ENCODE data around the gene BTN1A1.
A peak's percentile ranks its signal among the peaks of the same experiment; 100 is the strongest.
"Not testable (repeated sequence)": the region's sequence is repeated elsewhere in the genome, so short reads cannot be mapped to it uniquely, and the experiment has no call there.

Gene BTN1A1

GRCh38 chr6:26534681-26535465, 34.8 kb downstream of the BTN1A1 start:
- no peaks in the 10 kb centered on the region for H3K27me3 ChIP-seq (ENCODE audit: control insufficient read depth, insufficient read depth, low read length)
- no peak overlapping the region for H3K9ac ChIP-seq (ENCODE audit: low read depth, low read length)
- H3K36me3 ChIP-seq (ENCODE audit: control insufficient read depth, insufficient read depth, low read length): no peaks in the 10 kb centered on the region
- no peak overlapping the region for H3K4me3 ChIP-seq (ENCODE audit: low read depth, low read length)
- H3K4me1 ChIP-seq (ENCODE audit: control insufficient read depth, insufficient read depth, low read length): peaks cover 3% of the 10 kb centered on the region
- H3K9me3 ChIP-seq (ENCODE audit: control insufficient read depth, insufficient read depth, low read length): no peaks in the 10 kb centered on the region

DNA sequence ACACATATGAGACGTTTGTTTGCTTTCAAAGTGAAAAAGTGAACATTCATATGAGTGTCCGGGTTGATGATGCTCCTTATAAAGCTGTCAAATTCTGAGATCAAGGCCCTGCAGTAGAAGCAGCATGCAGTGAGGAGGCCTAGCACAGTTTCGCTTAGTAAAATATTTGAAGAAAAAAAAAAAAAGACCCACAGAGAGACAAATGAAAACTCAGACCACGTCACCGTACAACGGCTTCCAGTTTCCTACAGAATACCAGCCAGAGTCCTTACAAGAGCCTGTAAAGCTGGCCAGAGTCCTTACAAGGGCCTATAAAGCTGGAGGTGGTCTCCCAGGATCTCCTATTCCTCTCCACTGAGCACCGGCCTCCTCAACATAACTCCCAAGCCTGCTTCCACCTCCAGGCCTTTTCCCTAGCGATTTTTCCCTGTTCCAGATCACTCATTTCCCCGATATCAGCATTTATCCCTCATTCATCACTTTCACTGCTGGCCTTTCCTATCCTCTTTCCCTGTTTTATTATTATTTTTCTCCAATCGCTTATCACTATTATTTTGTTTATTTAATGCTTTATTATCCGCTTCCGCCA, 36.6 kb downstream of the BTN1A1 start:
- Histone ChIP-seq H3K27me3 (ENCODE audit: control insufficient read depth, insufficient read depth, low read length) (no peaks in the 10 kb centered on the region), H3K4me3 (ENCODE audit: low read depth, low read length) (peak overlapping the region; percentile 71), H3K9ac (ENCODE audit: low read depth, low read length) (peak overlapping the region; percentile 42), H3K9me3 (ENCODE audit: control insufficient read depth, insufficient read depth, low read length) (no peaks in the 10 kb centered on the region), H3K4me1 (ENCODE audit: control insufficient read depth, insufficient read depth, low read length) (peaks cover 6% of the 10 kb centered on the region), H3K36me3 (ENCODE audit: control insufficient read depth, insufficient read depth, low read length) (no peaks in the 10 kb centered on the region)

- no peaks in the 10 kb centered on the region for H3K36me3 ChIP-seq (ENCODE audit: control insufficient read depth, insufficient read depth, low read length)
- no peaks in the 10 kb centered on the region for H3K9me3 ChIP-seq (ENCODE audit: control insufficient read depth, insufficient read depth, low read length)
- peak overlapping the region; percentile 71 for H3K4me3 ChIP-seq (ENCODE audit: low read depth, low read length)
- peak overlapping the region; percentile 84 for H3K9ac ChIP-seq (ENCODE audit: low read depth, low read length)
- no peaks in the 10 kb centered on the region for H3K27me3 ChIP-seq (ENCODE audit: control insufficient read depth, insufficient read depth, low read length)
- peaks cover 6% of the 10 kb centered on the region for H3K4me1 ChIP-seq (ENCODE audit: control insufficient read depth, insufficient read depth, low read length)
These were observed 37.2 kb downstream of the BTN1A1 start for GRCh38 chr6:26537160-26537845.

- Histone ChIP-seq H3K4me3 (ENCODE audit: low read depth, low read length) (peak within 1 kb of the TSS; percentile 71), H3K9ac (ENCODE audit: low read depth, low read length) (peak within 1 kb of the TSS; percentile 91), H3K4me1 (ENCODE audit: control insufficient read depth, insufficient read depth, low read length) (peaks cover 6% of the 10 kb centered on the region), H3K9me3 (ENCODE audit: control insufficient read depth, insufficient read depth, low read length) (no peaks in the 10 kb centered on the region), H3K27me3 (ENCODE audit: control insufficient read depth, insufficient read depth, low read length) (no peaks in the 10 kb centered on the region), H3K36me3 (ENCODE audit: control insufficient read depth, insufficient read depth, low read length) (no peaks in the 10 kb centered on the region)
These were observed 37.9 kb downstream of the BTN1A1 start, which contains the start of gene HMGN4 for GRCh38 chr6:26537846-26538571. HMGN4 (plus strand) TSS chr6:26538366; CDS start chr6:26545207, 6,841 bp downstream.

DNA sequence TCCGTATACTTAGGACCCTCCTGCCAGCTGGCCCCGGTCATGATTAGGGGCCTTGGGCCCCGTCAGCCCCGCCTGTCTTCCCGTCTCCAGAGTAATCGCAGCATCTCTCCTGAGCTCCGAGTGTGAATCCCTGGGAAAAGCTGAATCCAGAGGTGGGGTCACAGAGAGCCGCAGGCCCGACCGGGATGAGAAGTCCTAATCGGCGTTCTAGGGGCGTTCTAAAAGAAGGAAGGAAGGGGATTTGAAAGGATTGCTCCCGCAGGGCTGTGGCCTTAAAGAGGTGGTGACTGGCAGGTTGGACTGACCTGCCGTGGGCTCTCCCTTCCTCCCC, 38.4 kb downstream of the BTN1A1 start:
- Histone ChIP-seq H3K9me3 (ENCODE audit: control insufficient read depth, insufficient read depth, low read length) (no peaks in the 10 kb centered on the region), H3K4me3 (ENCODE audit: low read depth, low read length) (peak overlapping the region; percentile 71), H3K36me3 (ENCODE audit: control insufficient read depth, insufficient read depth, low read length) (no peaks in the 10 kb centered on the region), H3K4me1 (ENCODE audit: control insufficient read depth, insufficient read depth, low read length) (peaks cover 6% of the 10 kb centered on the region), H3K9ac (ENCODE audit: low read depth, low read length) (peak overlapping the region; percentile 91), H3K27me3 (ENCODE audit: control insufficient read depth, insufficient read depth, low read length) (no peaks in the 10 kb centered on the region)

DNA sequence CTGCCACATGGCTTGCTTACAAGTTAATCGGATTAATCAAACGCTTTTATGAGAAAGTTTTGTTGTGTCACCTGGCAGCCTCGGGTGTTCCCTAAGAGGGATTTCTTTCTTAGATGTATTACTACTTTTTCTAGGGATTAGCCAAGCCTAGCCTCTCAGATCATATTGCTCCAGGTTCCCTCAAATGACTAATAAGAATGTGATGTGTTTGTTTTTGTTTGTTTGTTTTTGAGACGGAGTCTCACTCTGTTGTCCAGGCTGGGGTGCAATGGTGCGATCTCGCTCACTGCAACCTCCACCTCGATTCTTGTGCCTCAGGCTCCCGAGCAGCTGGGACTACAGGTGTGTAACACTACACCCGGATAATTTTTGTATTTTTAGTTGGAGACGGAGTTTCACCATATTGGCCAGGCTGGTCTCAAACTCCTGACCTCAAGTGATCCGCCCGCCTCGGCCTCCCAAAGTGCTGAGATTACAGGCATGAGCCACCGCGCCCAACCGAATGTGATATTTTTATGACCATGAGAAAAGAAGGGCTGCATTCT, 39.0 kb downstream of the BTN1A1 start:
- Histone ChIP-seq H3K9ac (ENCODE audit: low read depth, low read length) (peak overlapping the region; percentile 91), H3K9me3 (ENCODE audit: control insufficient read depth, insufficient read depth, low read length) (no peaks in the 10 kb centered on the region), H3K4me3 (ENCODE audit: low read depth, low read length) (peak overlapping the region; percentile 71), H3K27me3 (ENCODE audit: control insufficient read depth, insufficient read depth, low read length) (no peaks in the 10 kb centered on the region), H3K4me1 (ENCODE audit: control insufficient read depth, insufficient read depth, low read length) (peaks cover 6% of the 10 kb centered on the region), H3K36me3 (ENCODE audit: control insufficient read depth, insufficient read depth, low read length) (no peaks in the 10 kb centered on the region)

GRCh38 chr6:26541579-26541978, 41.5 kb downstream of the BTN1A1 start:
- Histone ChIP-seq H3K9me3 (ENCODE audit: control insufficient read depth, insufficient read depth, low read length) (no peaks in the 10 kb centered on the region), H3K9ac (ENCODE audit: low read depth, low read length) (no peak overlapping the region), H3K4me3 (ENCODE audit: low read depth, low read length) (no peak overlapping the region), H3K36me3 (ENCODE audit: control insufficient read depth, insufficient read depth, low read length) (no peaks in the 10 kb centered on the region), H3K27me3 (ENCODE audit: control insufficient read depth, insufficient read depth, low read length) (no peaks in the 10 kb centered on the region), H3K4me1 (ENCODE audit: control insufficient read depth, insufficient read depth, low read length) (peaks cover 6% of the 10 kb centered on the region)

- H3K4me3 ChIP-seq (ENCODE audit: low read depth, low read length): no peak overlapping the region
- H3K36me3 ChIP-seq (ENCODE audit: control insufficient read depth, insufficient read depth, low read length): no peaks in the 10 kb centered on the region
- H3K9me3 ChIP-seq (ENCODE audit: control insufficient read depth, insufficient read depth, low read length): no peaks in the 10 kb centered on the region
- no peak overlapping the region for H3K9ac ChIP-seq (ENCODE audit: low read depth, low read length)
- no peaks in the 10 kb centered on the region for H3K27me3 ChIP-seq (ENCODE audit: control insufficient read depth, insufficient read depth, low read length)
- peaks cover 6% of the 10 kb centered on the region for H3K4me1 ChIP-seq (ENCODE audit: control insufficient read depth, insufficient read depth, low read length)
These were observed 43.9 kb downstream of the BTN1A1 start for GRCh38 chr6:26543953-26544352.

DNA sequence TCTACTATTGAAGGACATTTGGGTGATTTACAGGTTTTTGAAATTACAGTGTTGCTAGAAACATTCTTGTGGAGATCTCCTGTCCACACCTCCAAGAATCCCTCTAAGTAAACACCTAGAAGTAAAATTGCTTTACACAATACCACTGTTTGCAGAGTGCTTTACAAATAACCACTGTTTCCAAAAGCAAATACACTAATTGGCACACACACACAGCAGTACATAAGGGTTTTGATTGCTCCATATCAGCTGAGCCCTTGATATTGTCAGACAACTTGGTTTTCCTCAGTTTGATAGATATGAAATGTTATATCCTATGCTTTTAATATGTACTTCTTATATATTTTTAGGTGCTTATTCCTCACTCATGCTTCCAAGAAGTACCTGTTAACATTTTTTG, 44.4 kb downstream of the BTN1A1 start:
- Histone ChIP-seq H3K4me1 (ENCODE audit: control insufficient read depth, insufficient read depth, low read length) (peaks cover 6% of the 10 kb centered on the region), H3K36me3 (ENCODE audit: control insufficient read depth, insufficient read depth, low read length) (no peaks in the 10 kb centered on the region)

GRCh38 chr6:26545627-26546026, 45.5 kb downstream of the BTN1A1 start:
- no peaks in the 10 kb centered on the region for H3K9me3 ChIP-seq (ENCODE audit: control insufficient read depth, insufficient read depth, low read length)
- no peak overlapping the region for H3K4me3 ChIP-seq (ENCODE audit: low read depth, low read length)
- no peaks in the 10 kb centered on the region for H3K27me3 ChIP-seq (ENCODE audit: control insufficient read depth, insufficient read depth, low read length)
- no peaks in the 10 kb centered on the region for H3K36me3 ChIP-seq (ENCODE audit: control insufficient read depth, insufficient read depth, low read length)
- H3K4me1 ChIP-seq (ENCODE audit: control insufficient read depth, insufficient read depth, low read length): no peaks in the 10 kb centered on the region
- no peak overlapping the region for H3K9ac ChIP-seq (ENCODE audit: low read depth, low read length)

More for the DNA sequence above, 44.4 kb downstream of the BTN1A1 start:
- Histone ChIP-seq H3K4me3 (ENCODE audit: low read depth, low read length) (no peak overlapping the region), H3K9me3 (ENCODE audit: control insufficient read depth, insufficient read depth, low read length) (no peaks in the 10 kb centered on the region), H3K9ac (ENCODE audit: low read depth, low read length) (no peak overlapping the region), H3K27me3 (ENCODE audit: control insufficient read depth, insufficient read depth, low read length) (no peaks in the 10 kb centered on the region)

- not testable (repeated sequence) for H3K4me3 ChIP-seq (ENCODE audit: low read depth, low read length); H3K27me3 ChIP-seq (ENCODE audit: control insufficient read depth, insufficient read depth, low read length); H3K9me3 ChIP-seq (ENCODE audit: control insufficient read depth, insufficient read depth, low read length); H3K36me3 ChIP-seq (ENCODE audit: control insufficient read depth, insufficient read depth, low read length); H3K4me1 ChIP-seq (ENCODE audit: control insufficient read depth, insufficient read depth, low read length); H3K9ac ChIP-seq (ENCODE audit: low read depth, low read length)
These were observed 47.3 kb downstream of the BTN1A1 start for GRCh38 chr6:26547363-26547762.

All from iPS-15b (cell line).